HG02623 (cell line): ENCODE data around the gene ZNF670.
"Not testable (repeated sequence)": the region's sequence is repeated elsewhere in the genome, so short reads cannot be mapped to it uniquely, and the experiment has no call there.

Experiments used
- ATAC-seq: cut with Tn5 transposase; IDR thresholded peaks from one replicate; pipeline ENCODE4 v1.9.1; 2021; ENCODE audit warnings: moderate library complexity; ENCODE audit not compliant: unreplicated experiment

Gene ZNF670

DNA sequence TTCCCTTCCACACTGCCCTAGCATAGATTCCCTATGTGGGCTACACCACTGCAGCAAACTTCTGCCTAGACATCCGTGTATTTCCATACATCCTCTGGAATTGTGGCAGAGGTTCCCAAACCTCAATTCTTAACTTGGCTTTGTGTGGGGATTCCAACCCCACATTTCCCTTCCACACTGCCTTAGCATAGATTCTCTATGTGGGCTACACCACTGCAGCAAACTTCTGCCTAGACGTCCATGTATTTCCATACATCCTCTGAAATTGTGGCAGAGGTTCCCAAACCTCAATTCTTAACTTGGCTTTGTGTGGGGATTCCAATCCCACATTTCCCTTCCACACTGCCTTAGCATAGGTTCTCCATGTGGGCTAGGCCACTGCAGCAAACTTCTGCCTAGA, 31.4 kb downstream of the ZNF670 start:
- ATAC-seq = no peak

DNA sequence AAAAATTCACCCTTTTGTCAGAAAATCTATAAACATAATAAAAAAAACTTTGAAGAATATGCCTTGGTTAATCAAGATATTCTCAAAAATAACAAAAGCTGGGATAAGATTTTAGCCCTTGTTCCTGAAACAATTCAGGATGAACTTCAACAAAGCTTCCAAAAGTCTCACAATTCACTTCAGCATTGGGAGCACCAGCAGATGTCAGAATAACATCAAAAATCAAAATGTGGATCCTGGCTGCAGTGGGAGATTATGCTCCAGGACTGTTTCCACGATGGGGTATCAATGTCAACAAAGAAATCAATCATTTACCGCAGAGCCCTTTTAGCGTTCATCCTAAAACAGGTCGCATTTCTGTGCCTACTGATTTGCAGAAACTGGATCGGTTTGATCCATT, 35.2 kb downstream of the ZNF670 start:
- ATAC-seq = no peak

DNA sequence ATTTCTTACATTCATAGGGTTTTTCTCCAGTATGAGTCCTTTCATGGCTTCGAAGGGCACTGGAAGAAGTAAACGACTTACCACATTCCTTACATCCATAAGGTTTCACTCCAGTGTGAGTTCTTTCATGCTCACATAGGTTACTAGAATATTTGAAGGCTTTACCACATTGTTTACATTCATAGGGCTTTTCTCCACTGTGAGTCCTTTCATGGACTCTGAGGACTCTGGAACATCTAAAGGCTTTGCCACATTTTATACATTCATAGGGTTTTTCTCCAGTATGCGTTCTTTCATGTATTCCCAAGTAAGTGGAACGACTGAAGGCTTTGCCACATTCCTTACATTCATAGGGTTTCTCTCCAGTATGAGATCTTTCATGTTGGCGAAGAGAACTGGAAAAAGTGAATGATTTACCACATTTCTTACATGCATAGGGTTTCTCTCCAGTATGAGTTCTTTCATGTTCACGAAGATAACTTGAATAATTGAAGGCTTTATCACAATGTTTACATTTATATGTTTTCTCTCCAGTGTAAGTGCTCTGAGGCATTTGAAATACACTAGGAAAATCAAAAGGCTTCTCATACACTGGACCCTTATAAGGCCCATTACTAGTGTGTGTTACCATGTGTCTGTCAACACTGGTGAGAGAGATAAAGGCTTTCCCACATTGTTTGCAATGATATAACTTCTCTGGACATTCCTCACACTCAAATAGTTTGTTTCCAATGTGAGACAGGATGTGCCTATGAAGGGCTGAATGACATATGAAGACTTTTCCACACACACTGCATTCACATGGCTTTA, 40.9 kb downstream of the ZNF670 start:
- ATAC-seq = no peak

DNA sequence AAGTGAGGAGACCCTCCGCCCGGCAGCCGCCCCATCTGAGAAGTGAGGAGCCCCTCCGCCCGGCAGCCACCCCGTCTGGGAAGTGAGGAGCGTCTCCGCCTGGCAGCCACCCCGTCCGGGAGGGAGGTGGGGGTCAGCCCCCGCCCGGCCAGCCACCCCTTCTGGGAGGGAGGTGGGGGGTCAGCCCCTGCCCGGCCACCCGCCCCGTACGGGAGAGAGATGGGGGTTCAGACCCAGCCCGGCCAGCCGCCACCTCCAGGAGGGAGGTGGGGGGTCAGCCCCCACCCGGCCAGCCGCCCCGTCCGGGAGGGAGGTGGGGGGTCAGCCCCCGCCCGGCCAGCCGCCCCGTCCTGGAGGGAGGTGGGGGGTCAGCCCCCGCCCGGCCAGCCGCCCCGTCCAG, 46.3 kb downstream of the ZNF670 start:
- ATAC-seq = not testable (repeated sequence)
